IMR-90 (cell line): ENCODE data around the gene GRIK3. TPM values are rescaled to one million over a fixed set of nuclear protein-coding genes. Genes with fewer than 3 reads are reported as not detected.
"Not testable (repeated sequence)": the region's sequence is repeated elsewhere in the genome, so short reads cannot be mapped to it uniquely, and the experiment has no call there.

ENCODE experiments used
- ATAC-seq: fragments of 200-7000 bp; cut with Tn5 transposase; 2 replicates; pipeline ENCODE4 v1.9.1; 2020; ENCODE audit warnings: low read depth, mild to moderate bottlenecking, moderate library complexity
- BruUV-seq: library from RNA; stranded (reverse); fragments of 400-500 nt; replicated peaks from 2 replicates; lab custom pipeline; 2021; lab: Mats Ljungman, UMichigan
- CTCF ChIA-PET: fragments of 300-600 bp; formaldehyde crosslinking; extraction: SDS; loops from one replicate; lab custom pipeline; 2021; ENCODE audit warnings: antibody characterized with exemption; lab: Yijun Ruan, JAX
- POLR2A ChIA-PET: fragments of 300-600 bp; sonication (Branson Sonifier 250); formaldehyde crosslinking; loops from one replicate; lab custom pipeline; 2022; ENCODE audit warnings: antibody characterized with exemption; ENCODE audit not compliant: unreplicated experiment; lab: Charles Lee
- DNase-seq: peaks from one replicate; pipeline ENCODE4 v3.0.0; 2013
- H2AFZ ChIP-seq: replicated peaks from 2 replicates; pipeline ENCODE3; 2013; ENCODE audit warnings: low read length, mild to moderate bottlenecking; ENCODE audit not compliant: poor library complexity
- H2AK5ac ChIP-seq: 2 replicates; pipeline ENCODE4 v1.6.1; 2013; ENCODE audit warnings: low read depth, low read length, inconsistent platforms
- H2AK9ac ChIP-seq: replicated peaks from 2 replicates; pipeline ENCODE3; 2013; ENCODE audit warnings: mild to moderate bottlenecking, low read depth, low read length, moderate library complexity; ENCODE audit not compliant: poor library complexity
- H2BK120ac ChIP-seq: 2 replicates; pipeline ENCODE4 v1.6.1; 2013; ENCODE audit warnings: low read depth, low read length, inconsistent platforms
- H2BK15ac ChIP-seq: 3 replicates; pipeline ENCODE4 v1.6.1; 2013; ENCODE audit warnings: low read depth, low read length, inconsistent platforms
- H2BK20ac ChIP-seq: 2 replicates; pipeline ENCODE4 v1.6.1; 2013; ENCODE audit warnings: low read depth, mild to moderate bottlenecking, inconsistent platforms, low read length, moderate library complexity
- H2BK5ac ChIP-seq: 2 replicates; pipeline ENCODE4 v1.6.1; 2013; ENCODE audit warnings: mild to moderate bottlenecking, low read depth, low read length, inconsistent platforms; ENCODE audit not compliant: poor library complexity, severe bottlenecking
- H3K14ac ChIP-seq: replicated peaks from 2 replicates; pipeline ENCODE4 v1.6.1; 2013; ENCODE audit warnings: low read depth, low read length, inconsistent platforms
- H3K18ac ChIP-seq: 2 replicates; pipeline ENCODE4 v1.6.1; 2013; ENCODE audit warnings: low read depth, low read length, control low read depth
- H3K23ac ChIP-seq: 2 replicates; pipeline ENCODE4 v1.6.1; 2013; ENCODE audit warnings: low read depth, low read length, inconsistent platforms
- H3K27ac ChIP-seq: 2 replicates; pipeline ENCODE4 v1.5.1; 2013; ENCODE audit warnings: mild to moderate bottlenecking, control low read depth, low read length; ENCODE audit not compliant: insufficient read depth
- H3K27me3 ChIP-seq: 2 replicates; pipeline ENCODE4 v1.6.1; 2013; ENCODE audit warnings: low read length; ENCODE audit not compliant: control insufficient read depth, insufficient read depth
- H3K36me3 ChIP-seq: 2 replicates; pipeline ENCODE4 v1.6.1; 2013; ENCODE audit warnings: low read length, mixed read lengths; ENCODE audit not compliant: control insufficient read depth, insufficient read depth
- H3K4ac ChIP-seq: 2 replicates; pipeline ENCODE4 v1.6.1; 2013; ENCODE audit warnings: low read depth, low read length, inconsistent platforms
- H3K4me1 ChIP-seq: 2 replicates; pipeline ENCODE4 v1.6.1; 2013; ENCODE audit warnings: low read length, mixed read lengths; ENCODE audit not compliant: control insufficient read depth, insufficient read depth
- H3K4me2 ChIP-seq: 2 replicates; pipeline ENCODE4 v1.6.1; 2013; ENCODE audit warnings: low read depth, mild to moderate bottlenecking, control low read depth, low read length, moderate library complexity
- H3K4me3 ChIP-seq: 2 replicates; pipeline ENCODE4 v1.5.1; 2013; ENCODE audit warnings: low read depth, mild to moderate bottlenecking, control low read depth, low read length, moderate library complexity; ENCODE audit not compliant: insufficient read depth
- H3K56ac ChIP-seq: 2 replicates; pipeline ENCODE4 v1.6.1; 2013; ENCODE audit warnings: low read length, inconsistent platforms; ENCODE audit not compliant: insufficient read depth; ENCODE audit errors: extremely low read depth
- H3K79me1 ChIP-seq, 2 experiments: 2 replicates each; pipeline ENCODE4 v1.6.1; 2013; ENCODE audit warnings: low read length in 2 of 2, inconsistent platforms in 1 of 2, low read depth in 1 of 2
- H3K9ac ChIP-seq: 2 replicates; pipeline ENCODE4 v1.6.1; 2013; ENCODE audit warnings: low read depth, low read length, control low read depth
- H3K9me1 ChIP-seq: 2 replicates; pipeline ENCODE4 v1.6.1; 2013; ENCODE audit warnings: low read length, inconsistent platforms; ENCODE audit not compliant: insufficient read depth
- H3K9me3 ChIP-seq: 2 replicates; pipeline ENCODE4 v1.6.1; 2013; ENCODE audit warnings: low read length; ENCODE audit not compliant: control insufficient read depth, insufficient read depth
- H4K20me1 ChIP-seq: 2 replicates; pipeline ENCODE4 v1.6.1; 2013; ENCODE audit warnings: low read length, inconsistent platforms; ENCODE audit not compliant: insufficient read depth
- H4K5ac ChIP-seq: 2 replicates; pipeline ENCODE4 v1.6.1; 2013; ENCODE audit warnings: mild to moderate bottlenecking, low read depth, low read length, control low read depth
- H4K8ac ChIP-seq, 2 experiments: 2 replicates each; pipeline ENCODE4 v1.6.1; 2013; ENCODE audit warnings: low read depth in 2 of 2, low read length in 2 of 2, control low read depth in 1 of 2, inconsistent platforms in 1 of 2
- H4K91ac ChIP-seq: 2 replicates; pipeline ENCODE4 v1.6.1; 2013; ENCODE audit warnings: low read depth, low read length, inconsistent platforms; ENCODE audit not compliant: insufficient read depth
- WGBS, 2 experiments: methylation state at CpG; one replicate each; pipeline versions ENCODE4 v1.1.5 to v1.1.7; 2013; ENCODE audit warnings: missing lambda C conversion rate in 2 of 2; ENCODE audit not compliant: insufficient read length in 1 of 2; ENCODE audit errors: extremely low coverage in 2 of 2; 5-methylcytosine and 5-hydroxymethylcytosine counted together
- dilution Hi-C: fragments of 300-500 bp; cut with HindIII; formaldehyde crosslinking; loops from one replicate; pipeline ENCODE4 v1.14.3; 2018; ENCODE audit warnings: low sequenced_read_pairs; ENCODE audit not compliant: unreplicated experiment
- in situ Hi-C: fragments of 300-500 bp; cut with MboI; formaldehyde crosslinking; loops from 3 replicates; pipeline ENCODE4 v1.14.3; 2019; ENCODE audit warnings: low sequenced_read_pairs, inconsistent platforms, mixed read lengths
- intact Hi-C: fragments of 100-400 bp; cut with micrococcal nuclease; formaldehyde crosslinking; loops from 2 replicates; pipeline ENCODE4 v1.10.0; 2022
- polyA plus RNA-seq, 3 experiments: library from polyadenylated mRNA; depleted of rRNA; stranded (reverse); fragments of >200 nt; gene quantifications; 2 replicates each; pipeline ENCODE4 v1.2.3, GENCODE V29; 2012; ENCODE audit warnings: low replicate concordance in 1 of 3
- total RNA-seq: library from RNA; depleted of rRNA; stranded (reverse); fragments of >200 nt; gene quantifications from 2 replicates; pipeline ENCODE4 v1.2.3, GENCODE V29; 2012

GRIK3 gene
- total and polyA plus RNA-seq, 2 of the 4 experiments (the other 2 are of a cell fraction) = not detected

DNA sequence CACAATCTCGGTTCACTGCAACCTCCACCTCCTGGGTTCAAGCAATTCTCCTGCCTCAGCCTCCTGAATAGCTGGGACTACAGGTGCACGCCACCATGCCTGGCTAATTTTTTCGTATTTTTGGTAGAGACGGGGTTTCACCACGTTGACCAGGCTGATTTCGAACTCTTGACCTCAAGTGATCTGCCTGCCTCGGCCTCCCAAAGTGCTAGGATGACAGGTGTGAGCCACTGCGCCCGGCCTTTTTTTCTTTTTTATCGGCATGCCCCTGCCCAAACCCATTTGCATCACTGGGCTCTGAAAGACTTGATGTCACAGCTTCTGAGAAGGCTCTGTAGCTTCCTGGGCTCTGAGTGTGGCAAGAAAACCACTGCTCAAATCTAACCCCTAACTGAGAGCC is 125.0 kb downstream of the GRIK3 start:
- dilution Hi-C loops, POLR2A ChIA-PET, H3K36me3 ChIP-seq, H2BK5ac ChIP-seq, H2BK15ac ChIP-seq, H2AK5ac ChIP-seq, H2AFZ ChIP-seq, H2BK20ac ChIP-seq, H3K79me1 ChIP-seq, H2AK9ac ChIP-seq, H3K4ac ChIP-seq, H3K4me1 ChIP-seq, intact Hi-C loops, ATAC-seq, H4K5ac ChIP-seq, CTCF ChIA-PET, H3K9me3 ChIP-seq, H3K4me3 ChIP-seq, H4K8ac ChIP-seq, in situ Hi-C loops, H3K23ac ChIP-seq, H3K18ac ChIP-seq, H4K20me1 ChIP-seq, H3K14ac ChIP-seq, H3K9ac ChIP-seq, H3K56ac ChIP-seq, H3K4me2 ChIP-seq, H4K91ac ChIP-seq, H3K9me1 ChIP-seq, BruUV-seq, H2BK120ac ChIP-seq, H3K27ac ChIP-seq, H3K27me3 ChIP-seq, DNase-seq: not testable (repeated sequence)
- WGBS, 2 experiments = 14% methylated on average over 5 of the region's 10 CpGs; no CpG with 5 or more reads in 1 of the 2 experiments
